NCI-H345 treated with DMSO at 0.1 percent for 48 hours (cell line): ENCODE measurements around the gene MTG2.
"Not testable (repeated sequence)": the region's sequence is repeated elsewhere in the genome, so short reads cannot be mapped to it uniquely, and the experiment has no call there.

Experiments used
- DNase-seq: peaks from one replicate; lab custom pipeline; 2025; ENCODE audit not compliant: unreplicated experiment; lab: John Stamatoyannopoulos, UW

Gene MTG2

DNA sequence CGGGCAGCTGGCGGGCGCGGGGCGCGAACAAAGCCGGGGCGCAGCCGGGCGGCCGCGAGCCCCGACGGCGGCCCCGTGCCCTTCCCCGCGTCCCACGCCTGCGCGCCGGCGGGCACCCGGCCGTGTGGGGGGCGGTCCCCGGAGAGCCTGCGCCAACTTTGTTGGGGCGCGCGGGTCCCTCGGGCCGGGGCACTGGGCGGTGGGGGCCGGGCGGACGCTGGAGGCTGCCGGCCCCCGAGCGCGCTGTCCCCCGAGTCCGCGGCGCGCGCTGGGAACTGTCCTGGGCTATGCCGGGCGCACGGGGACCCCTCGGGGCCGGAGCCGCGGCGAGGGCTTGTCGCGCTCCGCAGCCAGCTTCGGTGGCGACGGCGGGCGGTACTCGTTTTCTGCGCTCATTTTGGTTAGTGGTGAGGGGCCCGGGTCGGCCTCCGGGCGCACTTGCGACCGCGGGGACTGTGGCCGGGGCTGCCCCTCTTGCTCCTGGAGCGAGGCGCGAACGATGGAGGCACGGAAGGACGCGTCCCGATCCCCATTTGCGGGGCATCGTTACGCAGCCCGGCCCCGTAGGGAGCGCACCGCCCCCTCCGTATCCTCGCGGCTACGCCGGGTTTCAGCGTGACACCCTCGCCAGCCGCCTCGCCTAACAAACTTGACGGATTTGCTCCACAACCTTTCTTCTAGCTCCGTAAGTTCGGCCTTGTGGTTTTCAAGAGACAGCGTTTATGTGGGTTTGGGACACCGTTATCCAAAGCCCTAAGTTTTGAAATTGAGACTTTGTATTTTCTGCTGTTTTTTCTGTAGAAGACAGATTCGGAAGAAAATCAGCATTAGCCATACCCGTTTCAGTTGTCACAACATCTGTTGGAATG, 38.6 kb upstream of the MTG2 start:
- no peak for DNase-seq

DNA sequence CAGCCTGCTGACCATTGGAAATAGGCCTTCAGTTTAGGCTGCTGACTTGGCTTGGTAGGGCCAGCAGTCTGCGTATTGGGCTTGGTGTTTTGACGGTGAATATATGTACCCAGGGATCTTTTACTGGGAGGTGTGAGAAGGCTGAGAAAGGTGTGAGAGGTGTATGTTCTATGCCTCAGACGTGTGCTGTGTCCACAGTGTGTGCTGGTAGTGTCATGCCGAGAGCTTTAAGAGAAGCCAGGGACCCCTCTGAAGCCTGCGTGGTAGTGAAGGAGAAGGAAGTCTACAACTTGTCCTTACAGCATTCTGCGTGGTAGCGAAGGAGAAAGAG, 37.2 kb upstream of the MTG2 start:
- DNase-seq, result no peak

DNA sequence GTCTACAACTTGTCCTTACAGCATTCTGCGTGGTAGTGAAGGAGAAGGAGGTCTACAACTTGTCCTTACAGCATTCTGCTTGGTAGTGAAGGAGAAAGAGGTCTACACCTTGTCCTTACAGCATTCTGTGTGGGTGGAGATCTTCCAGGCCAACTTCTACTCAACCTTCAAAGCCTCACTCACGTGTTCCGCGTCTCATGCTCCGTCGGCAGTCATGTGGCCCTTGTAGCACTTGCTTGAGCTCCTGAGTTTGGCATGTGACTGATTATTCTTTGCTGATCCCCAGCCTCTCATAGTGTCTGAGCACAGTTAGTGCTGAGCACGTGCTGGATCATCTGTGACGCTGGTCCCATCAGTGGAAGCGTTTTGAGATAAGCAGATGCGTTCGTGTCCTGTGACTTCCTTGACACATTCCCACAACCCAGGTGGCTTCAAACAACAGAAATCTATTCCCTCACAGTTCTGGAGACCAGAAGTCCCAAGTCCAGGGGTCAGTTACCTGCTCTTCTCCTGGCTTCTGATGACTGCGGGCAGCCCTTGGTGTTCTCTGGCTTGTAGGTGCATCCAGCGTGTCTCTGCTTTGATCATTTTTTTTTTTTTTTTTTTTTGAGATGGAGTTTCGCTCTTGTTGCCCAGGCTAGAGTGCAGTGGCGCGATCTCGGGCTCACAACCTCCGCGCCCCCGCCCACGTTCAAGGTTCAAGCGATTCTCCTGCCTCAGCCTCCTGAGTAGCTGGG, 36.6 kb upstream of the MTG2 start:
- DNase-seq, result no peak

GRCh38 chr20:62147125-62147524, 35.7 kb upstream of the MTG2 start:
- no peak for DNase-seq

DNA sequence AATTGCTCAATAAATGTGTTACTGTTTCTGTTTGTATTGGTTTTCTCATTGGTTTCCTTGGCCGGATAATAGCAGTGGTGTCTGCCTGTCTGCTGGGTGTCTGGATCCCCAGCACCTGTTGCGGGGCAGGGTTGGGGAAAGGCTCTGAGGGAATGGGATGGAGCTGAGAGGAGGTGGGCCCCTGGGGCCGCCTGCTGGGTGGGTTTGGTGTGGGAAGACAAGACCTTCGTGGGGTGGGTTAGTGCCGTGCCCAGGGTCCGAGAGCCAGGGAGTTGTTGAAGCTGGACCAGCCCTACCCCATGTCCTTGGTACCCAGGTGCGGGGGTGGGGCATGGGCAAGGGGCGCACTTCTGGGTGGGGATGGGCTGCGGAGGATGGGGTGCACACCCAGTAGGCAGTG, 35.3 kb upstream of the MTG2 start:
- no peak for DNase-seq

DNA sequence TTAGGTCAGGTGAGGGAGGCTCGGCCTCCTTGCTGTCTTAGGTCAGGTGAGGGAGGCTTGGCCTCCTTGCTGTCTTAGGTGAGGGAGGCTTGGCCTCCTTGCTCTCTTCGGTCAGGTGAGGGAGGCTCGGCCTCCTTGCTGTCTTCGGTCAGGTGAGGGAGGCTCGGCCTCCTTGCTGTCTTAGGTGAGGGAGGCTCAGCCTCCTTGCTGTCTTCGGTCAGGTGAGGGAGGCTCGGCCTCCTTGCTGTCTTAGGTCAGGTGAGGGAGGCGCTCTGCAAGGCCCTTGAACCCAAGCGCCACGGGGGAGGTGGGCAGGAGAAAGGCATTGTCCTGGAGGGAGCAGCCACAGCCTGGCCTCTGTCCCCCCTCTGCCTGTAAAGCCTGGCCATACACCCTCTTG, 34.4 kb upstream of the MTG2 start:
- not testable (repeated sequence) for DNase-seq

GRCh38 chr20:62148908-62149314, 33.9 kb upstream of the MTG2 start:
- DNase-seq, result no peak

DNA sequence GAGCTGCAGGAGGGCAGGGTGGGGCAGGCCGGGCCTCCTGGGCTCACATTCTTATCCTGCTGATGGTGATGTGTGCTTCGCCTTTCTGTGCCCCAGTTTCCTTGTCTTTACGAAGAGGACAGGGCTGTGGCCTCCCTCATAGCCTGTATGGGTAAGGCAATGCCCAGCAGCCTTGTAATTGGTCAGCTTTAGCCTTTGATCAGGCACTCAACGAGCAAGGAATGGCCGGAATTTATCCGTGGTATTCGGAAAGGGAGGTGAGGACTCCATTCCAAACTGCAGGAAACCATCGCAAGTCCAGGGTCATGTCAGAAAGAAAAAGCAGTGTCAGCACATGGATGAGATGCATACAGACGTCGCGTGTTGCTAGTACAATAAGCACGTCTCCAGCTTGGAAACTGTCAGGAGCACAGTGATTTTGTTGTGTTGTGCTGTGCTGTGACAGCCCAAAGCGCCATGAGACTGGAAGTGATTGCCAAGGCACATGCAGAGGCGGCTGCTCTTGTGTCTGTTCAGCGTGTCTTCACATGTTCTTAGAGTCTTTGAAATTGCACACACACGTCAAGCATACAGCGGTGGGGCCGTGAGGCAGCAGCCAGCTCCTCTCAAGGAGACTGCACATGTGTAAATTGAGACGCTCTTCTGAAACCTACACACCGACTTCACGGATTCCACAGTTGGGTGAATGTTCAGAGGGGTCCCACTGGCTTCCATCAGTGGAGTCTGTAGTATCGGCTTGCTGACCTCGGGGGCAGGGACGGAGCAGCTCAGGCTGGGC, 33.1 kb upstream of the MTG2 start:
- DNase-seq, result no peak

GRCh38 chr20:62150310-62150575, 32.6 kb upstream of the MTG2 start:
- DNase-seq, result no peak

DNA sequence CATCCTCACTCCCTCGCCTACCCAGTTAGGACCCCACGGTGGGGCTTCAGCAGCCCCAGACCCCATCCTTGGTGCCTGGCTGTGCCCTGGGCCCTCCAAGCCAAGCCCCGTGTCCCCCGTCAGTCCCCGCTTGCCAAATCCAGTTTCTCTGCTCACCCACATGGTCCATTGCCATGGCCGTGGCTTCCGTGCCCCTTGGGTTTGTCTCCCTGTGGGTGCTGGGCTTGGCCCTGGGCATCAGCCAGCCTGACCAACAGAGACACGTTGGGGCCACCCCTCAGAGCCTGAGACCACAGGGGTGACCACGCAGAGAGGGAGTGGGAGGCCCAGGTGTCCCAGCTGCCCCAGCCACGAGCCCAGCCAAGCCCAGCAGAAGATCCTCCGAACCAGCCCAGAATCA, 31.6 kb upstream of the MTG2 start:
- DNase-seq, result no peak

- no peak for DNase-seq
Measured at GRCh38 chr20:62151835-62152364, 30.9 kb upstream of the MTG2 start.

DNA sequence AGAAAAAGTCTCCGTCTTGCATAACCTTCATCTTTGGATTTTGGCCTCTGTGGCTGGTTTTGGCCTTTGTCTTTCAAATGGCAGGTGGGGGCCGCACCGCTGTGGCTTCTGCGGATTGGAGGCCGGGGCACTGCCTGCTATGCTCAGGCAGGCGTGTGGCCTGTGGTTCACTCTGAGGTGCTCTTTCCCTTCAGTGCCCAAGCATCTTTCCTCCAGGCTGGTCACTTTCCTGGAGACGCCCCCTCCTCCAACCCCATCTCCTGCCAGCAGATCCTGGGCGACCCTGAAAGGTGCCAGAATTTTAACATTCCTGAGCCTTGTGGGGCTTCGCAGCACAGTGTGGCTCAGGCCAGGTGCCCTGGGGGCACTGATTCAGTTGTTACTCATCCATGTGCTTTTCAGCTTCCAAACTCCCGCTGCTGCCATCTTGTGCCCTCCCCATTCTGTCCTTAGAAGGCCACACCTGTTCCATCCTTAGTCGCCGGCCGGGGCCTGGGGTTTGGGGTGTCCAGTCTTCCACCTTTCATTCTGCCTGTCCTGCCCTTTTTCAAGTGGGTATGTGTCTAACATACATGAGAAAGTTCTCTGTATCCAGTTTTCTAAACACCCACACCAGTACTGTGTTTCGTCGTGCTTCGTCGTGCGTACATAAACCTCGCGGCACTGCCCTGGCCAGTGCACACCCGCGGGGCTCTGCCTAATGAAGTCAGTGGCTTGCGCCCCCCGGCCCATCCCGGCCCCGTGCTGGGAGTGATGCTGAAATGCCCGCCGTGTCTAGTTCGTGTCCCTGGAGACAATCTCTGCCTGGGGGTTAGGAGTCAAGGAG, 27.2 kb upstream of the MTG2 start:
- DNase-seq, result no peak

DNA sequence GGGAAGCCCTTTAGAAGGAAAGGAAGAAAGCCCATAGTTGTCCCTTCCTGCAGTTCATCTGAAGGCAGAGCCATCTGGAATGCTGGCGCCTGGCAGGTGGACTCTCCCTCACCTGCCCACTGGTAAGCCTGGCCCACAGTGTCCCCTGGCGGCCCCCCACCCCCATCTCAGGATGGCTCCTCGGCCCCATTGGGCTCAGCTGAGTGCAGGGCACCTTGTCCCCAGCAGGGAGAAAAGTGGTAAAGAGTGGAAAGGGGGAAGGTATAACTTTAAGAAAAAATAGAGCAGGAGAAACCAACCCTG, 26.6 kb upstream of the MTG2 start:
- no peak for DNase-seq

DNA sequence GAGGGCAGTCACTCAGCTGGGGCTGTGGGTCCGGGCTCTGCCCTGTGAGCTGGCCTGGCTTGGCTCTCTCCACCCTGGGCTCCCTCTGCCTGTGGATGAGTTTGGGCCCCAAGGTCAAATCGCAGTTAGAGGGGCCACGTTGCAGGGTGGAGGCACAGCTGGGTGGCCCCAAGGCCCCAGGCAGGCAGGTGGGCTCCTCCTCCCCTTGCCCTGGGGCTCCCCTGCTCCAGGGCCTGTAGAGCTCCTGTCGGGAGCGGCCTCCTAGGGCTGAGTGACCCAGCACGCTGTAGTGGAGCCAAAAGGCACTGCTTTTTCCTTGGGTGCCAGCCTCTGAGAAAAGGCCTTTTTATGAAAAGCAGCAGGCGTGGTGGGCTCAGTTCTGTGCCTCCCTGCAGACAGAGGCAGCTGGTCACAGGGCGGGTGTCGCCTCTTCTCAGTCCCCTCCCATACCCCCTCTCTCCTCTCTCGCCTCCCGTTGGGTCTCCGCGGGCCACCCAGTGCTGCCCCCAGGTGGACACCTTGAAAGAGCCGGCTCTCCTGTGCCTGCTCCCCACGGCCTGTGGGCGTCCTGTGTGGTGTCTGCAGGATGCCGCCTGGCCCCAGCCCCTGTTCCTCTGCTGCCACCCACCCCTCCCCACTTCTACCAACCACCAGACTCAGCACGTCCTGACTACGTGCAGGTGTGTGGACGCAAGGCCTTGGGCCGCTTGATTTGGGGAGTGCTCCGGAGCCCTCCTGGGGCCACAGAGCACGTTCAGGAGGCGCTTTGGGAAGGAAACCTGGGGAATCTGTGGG, 26.0 kb upstream of the MTG2 start:
- peak; percentile 43 for DNase-seq

GRCh38 chr20:62157387-62158087, 25.3 kb upstream of the MTG2 start:
- no peak for DNase-seq

GRCh38 chr20:62158088-62158400, 24.8 kb upstream of the MTG2 start:
- DNase-seq, result no peak

DNA sequence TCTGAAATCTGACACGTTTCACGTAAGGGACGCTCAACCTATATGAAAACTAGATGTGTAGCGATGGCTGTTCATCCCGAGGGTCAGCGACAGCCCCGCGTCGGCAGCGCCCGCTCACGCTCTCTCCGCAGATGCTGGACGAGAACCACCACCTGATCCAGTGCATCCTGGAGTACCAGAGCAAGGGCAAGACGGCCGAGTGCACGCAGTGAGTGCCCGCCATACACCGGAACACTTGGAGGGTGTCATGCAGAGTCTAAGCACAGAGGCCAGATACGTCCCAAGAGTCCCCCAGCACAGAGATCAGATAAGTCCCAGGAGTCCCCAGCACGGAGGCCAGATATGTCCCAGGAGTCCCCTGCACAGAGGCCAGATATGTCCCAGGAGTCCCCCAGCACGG, 24.3 kb upstream of the MTG2 start:
- DNase-seq, result no peak

DNA sequence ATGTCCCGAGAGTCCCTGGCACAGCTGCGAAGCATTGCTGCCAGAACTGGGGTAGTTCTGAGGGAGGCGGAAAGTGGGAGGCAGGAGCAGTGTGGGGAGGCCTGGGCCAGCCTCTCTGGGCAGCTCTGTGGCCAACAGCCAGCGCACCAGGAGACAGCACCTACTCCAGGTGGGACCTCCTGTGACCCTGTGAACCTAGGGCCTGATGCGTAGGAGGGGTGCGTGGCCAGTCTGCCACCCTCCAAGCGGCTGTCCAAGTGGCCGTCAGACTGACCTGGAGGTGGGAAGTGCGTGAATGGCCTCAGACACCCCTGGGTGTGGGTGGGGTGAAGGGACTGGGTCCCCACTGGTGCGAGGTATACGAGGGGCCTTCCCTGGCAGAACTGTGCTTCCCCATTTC, 23.8 kb upstream of the MTG2 start:
- DNase-seq, result no peak

DNA sequence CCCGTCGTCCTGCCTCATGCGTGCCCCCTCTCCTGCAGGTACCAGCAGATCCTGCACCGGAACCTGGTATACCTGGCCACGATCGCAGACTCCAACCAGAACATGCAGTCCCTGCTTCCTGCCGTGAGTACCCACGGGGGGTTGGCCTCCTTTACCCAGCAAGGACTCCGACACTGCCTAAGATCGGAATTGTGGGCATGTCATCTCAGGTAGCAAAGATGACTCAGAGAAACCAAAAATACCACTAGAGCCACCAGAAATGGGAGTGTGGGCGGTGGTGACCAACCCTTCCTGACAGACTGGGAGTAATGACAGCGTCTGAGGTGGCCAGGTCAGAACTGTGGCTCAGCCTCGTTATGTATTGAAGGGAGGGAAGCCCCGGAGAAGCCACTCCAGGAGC, 23.0 kb upstream of the MTG2 start:
- no peak for DNase-seq

DNA sequence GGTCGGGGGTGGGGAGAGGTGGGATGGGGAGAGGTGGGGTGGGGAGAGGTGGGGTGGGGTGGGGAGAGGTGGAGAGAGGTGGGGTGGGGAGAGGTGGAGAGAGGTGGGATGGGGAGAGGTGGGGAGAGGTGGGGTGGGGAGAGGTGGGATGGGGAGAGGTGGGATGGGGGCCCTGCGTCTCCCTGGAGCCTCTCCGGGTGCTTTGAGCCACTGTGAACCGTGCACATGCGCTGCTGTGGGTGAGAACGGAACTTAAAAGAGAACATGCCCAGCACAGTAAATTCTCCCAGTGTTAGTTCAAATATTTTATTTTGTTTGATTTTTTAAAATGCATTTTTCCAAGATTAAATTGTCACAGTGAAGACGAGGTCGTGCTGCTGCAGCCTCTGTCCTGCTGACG, 22.6 kb upstream of the MTG2 start:
- DNase-seq, result no peak
